Calu3 (cell line): ENCODE results near the gene TRPV6. TPM values are rescaled to one million over a fixed set of nuclear protein-coding genes. Genes with fewer than 3 reads are reported as not detected.

Source experiments
- BruUV-seq: library from RNA; stranded (reverse); fragments of 400-500 nt; replicated peaks from 2 replicates; lab custom pipeline; 2021; lab: Mats Ljungman, UMichigan
- CTCF ChIA-PET: fragments of 300-600 bp; sonication (Branson Sonifier 250); formaldehyde crosslinking; loops from one replicate; lab custom pipeline; 2022; ENCODE audit warnings: antibody characterized with exemption; lab: Charles Lee
- DNase-seq: peaks from one replicate; pipeline ENCODE4 v3.0.0; 2022
- H3K27ac Mint-ChIP-seq: one replicate; pipeline ENCODE4 v1.8.0; 2022; ENCODE audit warnings: mixed read lengths; ENCODE audit not compliant: unreplicated experiment
- H3K27me3 Mint-ChIP-seq: one replicate; pipeline ENCODE4 v1.8.0; 2022; ENCODE audit warnings: mixed read lengths; ENCODE audit not compliant: unreplicated experiment
- H3K36me3 Mint-ChIP-seq: one replicate; pipeline ENCODE4 v1.8.0; 2022; ENCODE audit warnings: mild to moderate bottlenecking, moderate library complexity, mixed read lengths; ENCODE audit not compliant: insufficient read depth, unreplicated experiment
- H3K4me1 Mint-ChIP-seq: one replicate; pipeline ENCODE4 v1.8.0; 2022; ENCODE audit warnings: mild to moderate bottlenecking, low read depth, mixed read lengths; ENCODE audit not compliant: unreplicated experiment
- H3K4me3 Mint-ChIP-seq: one replicate; pipeline ENCODE4 v1.8.0; 2022; ENCODE audit warnings: mild to moderate bottlenecking, low read depth, moderate library complexity, mixed read lengths; ENCODE audit not compliant: unreplicated experiment
- H3K9me3 Mint-ChIP-seq: one replicate; pipeline ENCODE4 v1.8.0; 2022; ENCODE audit warnings: low read depth, mixed read lengths; ENCODE audit not compliant: unreplicated experiment
- CTCF ChIP-seq: fragments of 200-600 bp; IDR thresholded peaks from one replicate; pipeline ENCODE4 v1.8.0; 2022; ENCODE audit warnings: antibody characterized with exemption; ENCODE audit not compliant: unreplicated experiment
- intact Hi-C: fragments of 100-400 bp; cut with micrococcal nuclease; formaldehyde crosslinking; loops from one replicate; pipeline ENCODE4 v1.10.0; 2022; ENCODE audit not compliant: unreplicated experiment
- total RNA-seq: library from RNA; stranded (reverse); gene quantifications from 2 replicates; pipeline ENCODE4 v1.2.3, GENCODE V29; 2022

TRPV6 gene
- total RNA-seq, 1 experiment from 2014 or later, result 1.7 TPM

GRCh38 chr7:142917447-142917846 is 31.9 kb upstream of the TRPV6 start:
- Mint-ChIP-seq H3K36me3 (no peaks in the 10 kb centered on the region), H3K4me1 (peaks cover 22% of the 10 kb centered on the region), H3K27ac (no peak overlapping the region), H3K9me3 (no peaks in the 10 kb centered on the region), H3K27me3 (peaks cover 38% of the 10 kb centered on the region), H3K4me3 (no peak overlapping the region)
- CTCF ChIA-PET, result no interaction called here
- DNase-seq, result no peak
- no TSS peak for BruUV-seq
- intact Hi-C loops, result no loop called here
- no peak for TF ChIP-seq CTCF

- H3K36me3 Mint-ChIP-seq, result no peaks in the 10 kb centered on the region
- no peak for TF ChIP-seq CTCF
- no peak for DNase-seq
- no peak overlapping the region for H3K4me3 Mint-ChIP-seq
- BruUV-seq, result no TSS peak
- peaks cover 29% of the 10 kb centered on the region for H3K4me1 Mint-ChIP-seq
- CTCF ChIA-PET, result interaction anchor here (0.5 to 0.7 kb wide), 2 partner anchors 23 to 101 kb away, joined by 3 read pairs; no protein-coding TSS in a partner anchor
- peaks cover 35% of the 10 kb centered on the region for H3K27me3 Mint-ChIP-seq
- intact Hi-C loops, result no loop called here
- no peaks in the 10 kb centered on the region for H3K9me3 Mint-ChIP-seq
- no peak overlapping the region for H3K27ac Mint-ChIP-seq
Measured at GRCh38 chr7:142916508-142916907, 31.0 kb upstream of the TRPV6 start.

DNA sequence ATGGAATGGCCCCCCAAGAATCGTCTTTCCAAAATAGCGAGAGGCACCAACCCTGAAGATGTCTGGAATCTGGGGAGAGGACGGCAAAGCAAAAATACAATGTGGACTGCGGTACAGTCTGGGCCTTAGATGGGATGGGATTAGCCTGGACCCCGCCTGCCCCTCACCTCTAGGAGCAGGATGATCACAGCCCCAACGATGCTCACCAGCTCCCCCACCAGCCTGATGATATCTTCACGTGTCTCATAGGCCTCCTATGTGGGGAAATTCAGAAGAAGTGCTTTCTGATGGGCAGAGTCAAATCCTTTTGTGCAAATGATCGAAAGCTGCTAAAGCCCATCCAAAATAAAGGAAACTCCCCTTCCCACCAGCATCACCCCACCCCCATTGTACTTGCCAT is 29.8 kb upstream of the TRPV6 start:
- DNase-seq, result no peak
- CTCF ChIA-PET, result no interaction called here
- H3K9me3 Mint-ChIP-seq, result no peaks in the 10 kb centered on the region
- intact Hi-C loops, result no loop called here
- H3K36me3 Mint-ChIP-seq, result no peaks in the 10 kb centered on the region
- no peak for TF ChIP-seq CTCF
- peaks cover 28% of the 10 kb centered on the region for H3K27me3 Mint-ChIP-seq
- no peak overlapping the region for H3K4me3 Mint-ChIP-seq
- no TSS peak for BruUV-seq
- H3K27ac Mint-ChIP-seq, result no peak overlapping the region
- H3K4me1 Mint-ChIP-seq, result peaks cover 35% of the 10 kb centered on the region

- peaks cover 5% of the 10 kb centered on the region for H3K36me3 Mint-ChIP-seq
- H3K4me3 Mint-ChIP-seq, result no peak overlapping the region
- TF ChIP-seq CTCF, result no peak
- no TSS peak for BruUV-seq
- H3K4me1 Mint-ChIP-seq, result peaks cover 47% of the 10 kb centered on the region
- CTCF ChIA-PET, result interaction anchor here (0.8 kb wide), 1 partner anchor 19 kb away, joined by 3 read pairs; the partner anchor contains the start of gene TRPV5
- no peaks in the 10 kb centered on the region for H3K9me3 Mint-ChIP-seq
- DNase-seq, result no peak
- intact Hi-C loops, result no loop called here
- peaks cover 19% of the 10 kb centered on the region for H3K27me3 Mint-ChIP-seq
- H3K27ac Mint-ChIP-seq, result no peak overlapping the region
Measured at GRCh38 chr7:142914121-142914520, 28.6 kb upstream of the TRPV6 start.
